Glomerular endothelial cell (primary cell): ENCODE measurements around the gene CREB3L2. TPM values are rescaled to one million over a fixed set of nuclear protein-coding genes. Genes with fewer than 3 reads are reported as not detected.
"Not testable (repeated sequence)": the region's sequence is repeated elsewhere in the genome, so short reads cannot be mapped to it uniquely, and the experiment has no call there.

Experiments
- DNase-seq: peaks from one replicate; pipeline ENCODE4 v3.0.0-alpha.2; 2011; ENCODE audit warnings: low read depth, low spot score; ENCODE audit errors: extremely low read depth
- total RNA-seq: library from RNA; depleted of rRNA; stranded (reverse); fragments of >200 nt; gene quantifications from 2 replicates; pipeline ENCODE4 v1.2.3, GENCODE V29; 2015

The CREB3L2 gene
- total RNA-seq, 1 donor from 2014 or later: 56.1 TPM

DNA sequence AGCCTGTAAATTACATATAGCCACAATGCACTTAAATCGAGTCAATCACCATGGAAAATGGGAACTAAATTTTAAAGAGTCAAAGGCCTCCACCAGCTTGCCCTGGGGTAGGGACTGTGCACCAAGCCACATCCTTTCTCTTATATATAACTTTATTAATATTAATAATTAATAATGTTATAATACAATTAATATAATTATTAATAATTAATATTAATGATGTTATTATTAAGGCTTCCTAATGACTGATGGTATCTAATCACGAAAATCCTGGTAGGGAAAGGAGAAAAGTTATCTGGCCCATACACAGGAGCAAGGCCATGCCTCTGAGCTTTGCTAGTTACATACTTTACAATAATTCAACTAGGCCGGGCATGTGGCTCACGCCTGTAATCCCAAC lies 87.9 kb downstream of the CREB3L2 start:
- no peak for DNase-seq

GRCh38 chr7:137909042-137909441 lies 92.8 kb downstream of the CREB3L2 start:
- DNase-seq: no peak

GRCh38 chr7:137908106-137908505 lies 93.8 kb downstream of the CREB3L2 start:
- no peak for DNase-seq

DNA sequence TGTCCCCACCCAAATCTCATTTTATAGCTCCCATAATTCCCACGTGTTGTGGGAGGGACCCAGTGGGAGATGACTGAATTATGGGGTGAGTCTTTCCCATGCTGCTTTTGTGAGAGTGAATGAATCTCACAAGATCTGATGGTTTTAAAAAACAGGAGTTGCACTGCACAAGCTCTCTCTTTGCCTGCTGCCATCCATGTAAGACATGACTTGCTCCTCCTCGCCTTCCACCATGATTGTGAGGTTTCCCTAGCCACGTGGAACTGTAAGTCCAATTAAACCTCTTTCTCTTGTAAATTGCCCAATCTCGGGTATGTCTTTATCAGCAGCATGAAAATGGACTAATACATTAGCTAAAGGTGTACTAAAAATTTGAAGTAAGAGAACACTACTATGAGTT lies 95.2 kb downstream of the CREB3L2 start:
- not testable (repeated sequence) for DNase-seq

GRCh38 chr7:137904833-137905232 lies 97.1 kb downstream of the CREB3L2 start:
- DNase-seq: no peak

GRCh38 chr7:137903382-137904169 lies 98.3 kb downstream of the CREB3L2 start:
- DNase-seq: peak; percentile 58

GRCh38 chr7:137900137-137900536 lies 101.7 kb downstream of the CREB3L2 start:
- DNase-seq: no peak

DNA sequence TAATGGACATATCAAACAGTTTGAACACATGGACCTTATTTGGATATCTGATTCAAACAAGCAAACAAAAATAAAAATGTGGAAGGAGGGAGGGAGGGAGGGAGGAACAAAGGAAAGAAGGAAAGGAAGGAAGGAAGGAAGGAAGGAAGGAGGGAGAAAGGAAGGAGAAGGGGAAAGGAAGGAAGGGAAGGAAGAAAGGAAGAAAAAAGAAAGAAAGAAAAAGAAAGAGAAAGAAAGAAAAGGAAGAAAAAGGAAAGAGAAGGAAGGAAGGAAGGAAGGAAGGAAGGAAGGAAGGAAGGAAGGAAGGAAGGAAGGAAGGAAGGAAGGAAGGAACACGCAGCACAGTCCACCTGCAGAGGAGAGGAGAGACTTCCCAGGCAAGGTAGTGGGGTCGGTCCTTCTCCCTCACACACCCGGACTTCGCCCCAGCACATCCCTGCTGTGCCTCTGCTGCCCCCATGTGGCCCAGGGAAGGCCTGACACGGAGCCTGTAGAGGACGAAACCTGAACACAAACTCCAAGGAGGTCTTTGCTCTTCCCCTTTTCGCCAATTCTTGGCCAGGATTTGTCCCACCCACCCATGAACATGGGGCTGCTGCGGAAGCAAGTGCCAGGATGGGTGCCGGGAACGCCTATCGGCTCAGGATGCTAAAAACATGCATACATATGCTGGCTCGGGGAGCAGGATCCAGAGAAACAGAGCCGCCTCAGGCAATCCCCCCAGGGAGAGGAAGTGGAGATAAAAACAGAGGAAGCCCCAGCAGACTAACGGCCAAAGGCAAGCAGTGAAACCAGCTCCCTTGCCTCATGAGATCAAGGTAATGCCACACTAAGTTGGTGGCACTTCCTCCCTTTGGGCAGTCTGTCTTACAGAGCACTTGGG lies 102.8 kb downstream of the CREB3L2 start:
- DNase-seq: no peak

- no peak for DNase-seq
Measured at GRCh38 chr7:137895301-137896221, 106.3 kb downstream of the CREB3L2 start.

DNA sequence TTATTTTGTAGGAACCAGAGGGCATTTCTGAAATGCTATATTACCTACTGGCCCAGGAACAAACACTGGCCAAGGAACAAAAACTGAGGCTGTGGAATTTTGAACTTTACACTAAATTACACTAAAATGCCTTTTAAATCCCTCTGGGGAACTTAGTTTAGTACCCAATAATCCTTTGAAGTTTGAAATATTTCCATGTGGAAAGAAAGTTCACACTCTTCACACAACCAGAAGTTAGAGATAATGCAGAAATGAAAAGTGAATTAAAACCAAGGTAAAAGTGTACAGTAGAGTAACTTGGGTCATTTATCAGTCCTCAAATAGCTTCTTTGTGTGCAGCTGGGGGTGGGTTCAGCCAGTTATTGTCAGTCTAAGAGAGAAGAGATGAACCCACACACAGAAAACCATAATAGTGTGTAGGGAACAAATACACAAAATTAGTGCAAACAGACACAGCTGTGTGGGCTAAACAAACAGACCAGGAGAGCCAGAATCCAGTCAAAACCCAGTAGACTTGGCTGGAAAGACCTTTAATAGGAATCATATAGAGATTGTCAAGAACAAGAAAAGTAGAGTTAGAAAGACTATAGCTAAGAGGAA lies 108.6 kb downstream of the CREB3L2 start:
- DNase-seq: no peak

DNA sequence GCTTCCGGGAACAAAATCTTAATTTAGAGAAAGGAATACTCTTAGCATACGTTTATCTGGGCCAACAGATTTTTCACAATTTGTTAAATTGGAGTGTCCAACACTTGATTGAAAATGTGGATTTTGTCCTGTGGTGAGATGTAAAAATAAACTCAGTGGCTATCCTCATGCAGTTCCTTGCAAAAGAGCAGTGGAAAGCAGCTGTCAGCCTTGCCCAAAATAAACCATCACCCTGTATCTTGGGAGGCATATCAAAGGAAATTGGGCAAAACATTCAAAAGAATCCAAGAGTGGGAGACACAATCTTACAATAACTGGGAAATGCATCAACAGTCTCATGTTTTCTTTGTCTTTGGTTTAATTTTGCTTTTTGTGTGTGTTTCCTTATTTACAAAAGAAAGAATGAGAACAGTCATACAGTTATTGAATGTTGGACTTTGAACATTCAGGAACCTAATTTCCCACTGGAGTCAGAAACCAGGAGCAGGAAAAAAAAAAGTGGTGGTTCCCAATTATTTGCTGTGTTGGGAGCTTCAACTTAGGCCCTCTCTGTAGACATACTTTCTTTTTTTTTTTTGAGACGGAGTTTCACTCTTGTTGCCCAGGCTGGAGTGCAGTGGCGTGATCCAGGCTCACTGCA lies 110.8 kb downstream of the CREB3L2 start:
- no peak for DNase-seq

DNA sequence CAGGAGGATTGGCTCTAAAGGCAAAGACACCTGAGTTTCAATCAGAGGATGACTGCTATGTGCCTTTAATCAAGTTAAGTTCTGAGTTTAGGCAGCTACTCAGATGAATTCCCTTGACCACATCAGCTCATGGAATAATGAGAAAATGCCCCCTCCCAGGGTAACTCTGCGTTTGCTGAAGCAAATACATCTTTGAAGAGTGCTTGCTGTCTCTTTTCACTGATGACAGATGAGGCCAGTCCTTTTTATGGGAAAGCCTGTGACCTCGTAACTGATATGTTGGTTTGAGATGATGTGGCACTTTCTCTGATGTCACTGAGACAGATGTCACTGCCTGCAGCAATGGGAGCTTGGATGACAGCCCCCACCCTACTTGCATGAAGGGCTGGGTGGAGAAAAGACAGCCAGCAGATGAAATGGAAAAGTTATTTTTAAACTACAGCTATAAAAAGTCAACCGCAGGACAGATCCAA lies 111.4 kb downstream of the CREB3L2 start:
- no peak for DNase-seq

- DNase-seq: no peak
Measured at GRCh38 chr7:137888241-137888640, 113.6 kb downstream of the CREB3L2 start.

DNA sequence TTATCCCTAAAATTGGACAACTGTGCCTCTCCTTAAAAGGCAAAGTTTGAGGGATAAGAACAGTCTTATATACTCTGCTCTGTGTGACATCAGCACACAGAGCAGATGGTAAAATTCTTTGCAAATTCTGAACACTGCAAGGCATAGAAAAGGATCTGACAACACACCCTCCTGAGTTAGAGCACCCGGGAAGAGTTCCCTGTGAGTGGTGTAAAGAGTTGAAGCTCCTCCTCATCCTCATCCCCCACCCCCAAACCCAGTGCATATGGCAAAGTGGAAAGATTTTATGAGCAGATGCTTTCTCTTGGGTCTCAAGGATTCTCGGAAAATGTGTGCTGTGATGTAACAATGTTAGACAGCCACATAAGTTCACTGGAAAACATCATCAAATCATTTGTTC lies 115.1 kb downstream of the CREB3L2 start:
- no peak for DNase-seq

GRCh38 chr7:137886281-137886680 lies 115.6 kb downstream of the CREB3L2 start:
- DNase-seq: no peak

DNA sequence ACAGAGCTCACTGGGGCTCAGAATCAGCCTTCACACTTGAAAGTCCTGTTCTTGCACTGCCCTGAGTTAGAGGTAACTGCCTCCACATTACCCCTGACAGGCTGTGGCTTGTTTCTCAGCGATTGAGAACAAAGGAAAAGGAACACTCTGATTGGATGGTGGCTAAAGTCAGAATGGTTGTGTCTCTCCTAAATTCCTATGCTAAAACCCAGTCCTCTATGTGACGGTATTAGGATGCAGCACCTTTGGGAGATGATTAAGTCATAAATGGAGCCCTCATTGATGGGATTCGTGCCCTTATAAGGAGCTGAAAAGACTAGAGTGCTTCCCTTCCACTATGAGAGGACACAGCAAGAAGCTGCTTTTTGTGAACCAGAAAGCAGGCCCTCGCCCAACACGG lies 116.2 kb downstream of the CREB3L2 start:
- DNase-seq: no peak

- no peak for DNase-seq
Measured at GRCh38 chr7:137882806-137883205, 119.1 kb downstream of the CREB3L2 start.

DNA sequence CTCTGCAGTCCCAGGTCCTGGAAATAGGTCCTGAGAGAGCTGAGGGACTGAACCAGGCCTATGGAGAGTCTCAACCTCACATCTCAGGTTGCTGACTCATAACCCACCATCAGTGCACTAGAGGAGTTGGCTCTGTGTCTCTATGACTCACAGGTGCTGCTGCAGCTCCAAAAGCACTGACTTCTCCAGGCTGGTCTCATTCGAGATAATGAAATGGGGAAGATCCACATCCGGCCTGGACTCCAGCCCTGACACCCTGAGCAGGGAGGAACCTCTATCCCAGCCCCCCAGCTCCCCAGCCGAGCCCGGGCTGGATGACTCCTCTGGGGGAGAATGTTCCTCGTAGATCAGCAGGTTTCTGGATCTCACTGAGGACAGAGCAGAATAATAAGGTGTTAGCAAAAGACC lies 119.6 kb downstream of the CREB3L2 start:
- no peak for DNase-seq

DNA sequence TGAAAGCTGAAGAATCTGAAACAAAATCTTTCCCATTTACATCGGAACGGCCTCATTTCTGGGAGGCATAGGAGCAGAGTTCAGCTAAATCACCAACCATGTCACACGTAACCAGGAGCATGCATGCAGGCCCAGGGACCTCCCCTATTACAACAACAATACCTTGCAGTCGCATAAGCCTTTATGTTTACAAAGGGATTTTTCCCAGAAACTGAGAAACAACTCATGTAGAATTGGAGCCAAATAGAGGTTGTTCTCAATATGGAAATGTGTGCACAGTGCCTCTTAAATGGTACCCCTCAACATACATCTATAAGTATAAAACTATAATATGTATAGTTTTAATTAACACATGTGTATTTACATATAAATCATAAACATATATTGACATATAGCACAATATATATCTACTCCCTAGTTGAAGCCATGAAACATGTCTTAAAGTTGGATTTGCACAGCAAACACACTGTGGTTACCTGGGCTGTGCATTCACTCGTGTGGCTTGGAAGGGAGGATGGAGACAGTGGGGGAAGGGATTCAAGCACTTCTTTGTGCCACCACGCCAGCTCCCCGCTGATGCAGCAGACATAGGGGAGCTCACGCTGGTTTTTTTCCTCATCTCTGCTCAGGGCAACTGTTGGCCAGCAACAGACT lies 120.2 kb downstream of the CREB3L2 start:
- no peak for DNase-seq
